ENCODE measurements around the gene CD7.

CD7 gene

GRCh38 chr17:82328141-82328993 is 11.0 kb upstream of the CD7 start:
- no peak for DNase-seq

- no peak for DNase-seq
Measured at GRCh38 chr17:82327757-82328140, 10.3 kb upstream of the CD7 start.

GRCh38 chr17:82327289-82327688 is 9.9 kb upstream of the CD7 start:
- DNase-seq, result no peak

GRCh38 chr17:82325286-82326180 is 8.1 kb upstream of the CD7 start:
- no peak for DNase-seq

GRCh38 chr17:82324566-82325285 is 7.3 kb upstream of the CD7 start:
- DNase-seq, result no peak

- DNase-seq, result no peak
Measured at GRCh38 chr17:82323514-82324234, 6.3 kb upstream of the CD7 start.

- DNase-seq, result no peak
Measured at GRCh38 chr17:82322526-82323453, 5.4 kb upstream of the CD7 start.

- no peak for DNase-seq
Measured at GRCh38 chr17:82321947-82322466, 4.6 kb upstream of the CD7 start.

- peak in 1 of 2 experiments; percentile 23 for DNase-seq
Measured at GRCh38 chr17:82320956-82321927, 3.8 kb upstream of the CD7 start.

- DNase-seq, result no peak
Measured at GRCh38 chr17:82320140-82320840, 2.9 kb upstream of the CD7 start.

GRCh38 chr17:82319619-82320062 is 2.2 kb upstream of the CD7 start:
- no peak for DNase-seq

- no peak for DNase-seq
Measured at GRCh38 chr17:82318772-82319606, 1.6 kb upstream of the CD7 start.

- DNase-seq, result no peak
Measured at GRCh38 chr17:82318169-82318498, 726 bp upstream of the CD7 start.

- DNase-seq, result no peak
Measured at GRCh38 chr17:82316651-82317393, 586 bp downstream of the CD7 start.

- no peak for DNase-seq
Measured at GRCh38 chr17:82315703-82316358, 1.6 kb downstream of the CD7 start.

GRCh38 chr17:82314727-82315605 is 2.4 kb downstream of the CD7 start:
- DNase-seq, result peak; percentile 63 to 76

Data from Kasumi-1 (cell line).